Measurements from ENCODE around the gene CFP. TPM values are rescaled to one million over a fixed set of nuclear protein-coding genes. Genes with fewer than 3 reads are reported as not detected.

The CFP gene
- total RNA-seq, 1 experiment from 2014 or later, result 1.3 TPM

GRCh38 chrX:47658684-47659420, 29.1 kb upstream of the CFP start, which contains the start of gene UXT:
TSS of gene UXT (minus strand) at chrX:47659180. CDS start at chrX:47658927, 253 bp downstream.
- peak; percentile 86 for ATAC-seq
- intact Hi-C loops (cut with micrococcal nuclease), result no loop called here
- Histone ChIP-seq H3K9ac (ENCODE audit: low read length) (peak within 1 kb of the TSS; percentile 82), H4K20me1 (ENCODE audit: insufficient read depth) (no peaks in the 10 kb centered on the region), H3K27me3 (ENCODE audit: insufficient read depth, low read length) (no peaks in the 10 kb centered on the region), H3K9me3 (ENCODE audit: control insufficient read depth in 1 of 2, insufficient read depth in 1 of 2, low read depth in 1 of 2, low read length in 2 of 2) (no peaks in the 10 kb centered on the region), H3K27ac (ENCODE audit: low read depth, low read length) (peak within 1 kb of the TSS; percentile 92), H2AFZ (ENCODE audit: low read depth, low read length, poor library complexity, severe bottlenecking) (no peak within 1 kb of the TSS), H3K4me3 (replicated peaks in 1 of 2; ENCODE audit: low read depth in 1 of 2, low read length in 2 of 2) (peak within 1 kb of the TSS; percentile 68 to 78), H3K9me2 (ENCODE audit: insufficient read depth) (no peaks in the 10 kb centered on the region), H3K36me3 (ENCODE audit: control insufficient read depth in 1 of 2, insufficient read depth in 2 of 2, low read length in 2 of 2) (peaks cover 16 to 24% of the 10 kb centered on the region in 2 experiments), H3K79me2 (ENCODE audit: insufficient read depth, low read length) (peaks cover 10% of the 10 kb centered on the region), H3K4me2 (ENCODE audit: low read length) (peak within 1 kb of the TSS; percentile 85), H3K4me1 (ENCODE audit: control insufficient read depth in 1 of 2, insufficient read depth in 2 of 2, low read length in 2 of 2) (peaks cover 5 to 24% of the 10 kb centered on the region in 2 experiments; a peak in 3 of 4 replicates)
- peak; percentile 89 for DNase-seq (ENCODE audit: low read depth, low spot score)
- ChIA-PET CTCF (no interaction called here), RAD21 (ENCODE audit: low non-redundant PET in 1 of 2, low total read pairs in 2 of 2, uncharacterized antibody in 2 of 2, unreplicated experiment in 2 of 2) (no interaction called here), POLR2A (no interaction called here)
- no peak for TF ChIP-seq MAX (IDR thresholded peaks at IDR 0.05)
- no peak for TF ChIP-seq CEBPB (IDR thresholded peaks at IDR 0.05; ENCODE audit: low read depth)
- TF ChIP-seq, protein P1, sequence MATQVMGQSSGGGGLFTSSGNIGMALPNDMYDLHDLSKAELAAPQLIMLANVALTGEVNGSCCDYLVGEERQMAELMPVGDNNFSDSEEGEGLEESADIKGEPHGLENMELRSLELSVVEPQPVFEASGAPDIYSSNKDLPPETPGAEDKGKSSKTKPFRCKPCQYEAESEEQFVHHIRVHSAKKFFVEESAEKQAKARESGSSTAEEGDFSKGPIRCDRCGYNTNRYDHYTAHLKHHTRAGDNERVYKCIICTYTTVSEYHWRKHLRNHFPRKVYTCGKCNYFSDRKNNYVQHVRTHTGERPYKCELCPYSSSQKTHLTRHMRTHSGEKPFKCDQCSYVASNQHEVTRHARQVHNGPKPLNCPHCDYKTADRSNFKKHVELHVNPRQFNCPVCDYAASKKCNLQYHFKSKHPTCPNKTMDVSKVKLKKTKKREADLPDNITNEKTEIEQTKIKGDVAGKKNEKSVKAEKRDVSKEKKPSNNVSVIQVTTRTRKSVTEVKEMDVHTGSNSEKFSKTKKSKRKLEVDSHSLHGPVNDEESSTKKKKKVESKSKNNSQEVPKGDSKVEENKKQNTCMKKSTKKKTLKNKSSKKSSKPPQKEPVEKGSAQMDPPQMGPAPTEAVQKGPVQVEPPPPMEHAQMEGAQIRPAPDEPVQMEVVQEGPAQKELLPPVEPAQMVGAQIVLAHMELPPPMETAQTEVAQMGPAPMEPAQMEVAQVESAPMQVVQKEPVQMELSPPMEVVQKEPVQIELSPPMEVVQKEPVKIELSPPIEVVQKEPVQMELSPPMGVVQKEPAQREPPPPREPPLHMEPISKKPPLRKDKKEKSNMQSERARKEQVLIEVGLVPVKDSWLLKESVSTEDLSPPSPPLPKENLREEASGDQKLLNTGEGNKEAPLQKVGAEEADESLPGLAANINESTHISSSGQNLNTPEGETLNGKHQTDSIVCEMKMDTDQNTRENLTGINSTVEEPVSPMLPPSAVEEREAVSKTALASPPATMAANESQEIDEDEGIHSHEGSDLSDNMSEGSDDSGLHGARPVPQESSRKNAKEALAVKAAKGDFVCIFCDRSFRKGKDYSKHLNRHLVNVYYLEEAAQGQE (IDR thresholded peaks at IDR 0.05; ENCODE audit: low read depth), result no peak
- no peak for TF ChIP-seq YY1 (IDR thresholded peaks at IDR 0.05; ENCODE audit: extremely low read depth, insufficient replicate concordance, low read depth, low read length)
- no peak for TF ChIP-seq ELF1 (IDR thresholded peaks at IDR 0.05; ENCODE audit: borderline replicate concordance, low read depth)
- TF ChIP-seq POLR2AphosphoS5 (IDR thresholded peaks at IDR 0.05; ENCODE audit: low read depth, low read length), result peak; percentile 2
- no peak for TF ChIP-seq SRF (IDR thresholded peaks at IDR 0.05; ENCODE audit: low read depth)
- no peak for TF ChIP-seq FOSL1 (IDR thresholded peaks at IDR 0.05; ENCODE audit: low read depth)
- peak; percentile 34 for TF ChIP-seq POLR2A (IDR thresholded peaks at IDR 0.05; ENCODE audit: borderline replicate concordance, extremely low read depth, insufficient read depth, insufficient read length)
- peak; percentile 95 for TF ChIP-seq TCF7L2 (IDR thresholded peaks at IDR 0.05; ENCODE audit: borderline replicate concordance, extremely low read depth, insufficient read depth, insufficient read length)
- TF ChIP-seq ZFX (IDR thresholded peaks at IDR 0.05), result peak; percentile 42; the same call in 1 of the 2 replicates
- no peak for TF ChIP-seq EZH2 (IDR thresholded peaks at IDR 0.05)
- BruUV-seq (replicated peaks), result no TSS peak
